Breast epithelium (tissue), 3 donors: Measurements from ENCODE around the gene MYO5A.

Experiments used
- CTCF ChIP-seq, 3 donors: fragments of 450-650 bp; IDR thresholded peaks; one replicate each; pipeline ENCODE4 v1.5.1; 2016 to 2017; ENCODE audit warnings: antibody characterized with exemption in 3 of 3, mild to moderate bottlenecking in 3 of 3, moderate library complexity in 3 of 3
- POLR2A ChIP-seq: fragments of 450-650 bp; IDR thresholded peaks from one replicate; pipeline ENCODE4 v1.6.1; 2016; ENCODE audit warnings: antibody characterized with exemption, mild to moderate bottlenecking, moderate library complexity
- POLR2AphosphoS5 ChIP-seq, 3 donors: sonication (generic); formaldehyde crosslinking; IDR thresholded peaks; one replicate each; pipeline ENCODE4 v1.6.1; 2017; ENCODE audit warnings: antibody characterized with exemption in 3 of 3

DNA sequence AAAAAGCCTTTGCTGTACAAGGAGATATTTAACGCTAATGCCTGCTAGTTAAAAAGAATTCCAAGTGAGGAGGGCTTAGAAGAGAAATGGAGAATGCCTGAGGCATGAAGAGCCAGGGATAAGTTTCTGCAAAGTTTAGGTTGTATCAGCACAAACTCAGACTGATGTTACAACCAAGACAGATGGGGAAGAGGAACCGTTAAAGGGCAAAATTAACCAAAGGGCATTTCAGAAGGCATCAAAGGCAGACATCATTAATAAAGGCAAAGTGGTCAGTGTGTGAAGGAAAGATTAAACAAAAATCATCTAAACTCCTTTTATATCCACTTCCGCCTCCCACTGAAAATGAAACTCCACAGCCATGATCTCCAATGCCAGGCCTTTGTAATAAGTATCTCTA, 7.0 kb downstream of the MYO5A start:
- TF ChIP-seq POLR2AphosphoS5 (IDR thresholded peaks at IDR 0.05) (no peak), CTCF (IDR thresholded peaks at IDR 0.05) (no peak), POLR2A (no peak)
